SK-N-SH (cell line): ENCODE measurements around the gene CXCR5. TPM values are rescaled to one million over a fixed set of nuclear protein-coding genes. Genes with fewer than 3 reads are reported as not detected.

ENCODE experiments used
- CTCF ChIA-PET: fragments of 300-600, 350-600 bp; formaldehyde crosslinking; extraction: SDS; loops from one replicate; lab custom pipeline; 2021; lab: Yijun Ruan, JAX
- POLR2A ChIA-PET: fragments of 350-600 bp; sonication (Branson Sonifier 250); formaldehyde crosslinking; extraction: SDS; loops from one replicate; lab custom pipeline; 2020; ENCODE audit warnings: antibody characterized with exemption, inconsistent platforms; lab: Yijun Ruan, JAX
- DNase-seq: peaks from one replicate; pipeline ENCODE4 v3.0.0; 2012
- H2AFZ ChIP-seq: fragments of 200-600 bp; sonication (generic); 2 replicates; pipeline ENCODE4 v1.8.1; 2016; ENCODE audit warnings: antibody characterized with exemption, mild to moderate bottlenecking, low read depth
- H3F3A ChIP-seq: fragments of 200-600 bp; sonication (generic); replicated peaks from 2 replicates; pipeline ENCODE3; 2016; ENCODE audit warnings: antibody characterized with exemption, mild to moderate bottlenecking; ENCODE audit not compliant: insufficient read depth
- H3K27ac ChIP-seq, 2 experiments: fragments of 200-500 bp in 1 of 2; fragments of 200-600 bp in 1 of 2; sonication (Bioruptor generic) in 1 of 2; sonication (generic), shearing (Covaris generic) in 1 of 2; 2 replicates each; pipeline versions ENCODE4 v1.5.1 to v1.6.1; 2014 to 2016; ENCODE audit warnings: low read depth in 2 of 2, inconsistent platforms in 1 of 2, low read length in 1 of 2, mild to moderate bottlenecking in 1 of 2, mixed read lengths in 1 of 2
- H3K27me3 ChIP-seq: fragments of 200-600 bp; sonication (generic), shearing (Covaris generic); 2 replicates; pipeline ENCODE4 v1.6.1; 2016; ENCODE audit warnings: mixed run types; ENCODE audit not compliant: insufficient read depth
- H3K36me3 ChIP-seq, 2 experiments: fragments of 200-500 bp in 1 of 2; fragments of 200-600 bp in 1 of 2; sonication (Bioruptor generic) in 1 of 2; sonication (generic) in 1 of 2; replicated peaks in 1 of 2; 2 replicates each; pipeline versions ENCODE3 to v1.5.1; 2014 to 2016; ENCODE audit warnings: low read length in 1 of 2, mild to moderate bottlenecking in 1 of 2; ENCODE audit not compliant: insufficient read depth in 2 of 2, control insufficient read depth in 1 of 2
- H3K4me1 ChIP-seq, 2 experiments: fragments of 200-500 bp in 1 of 2; fragments of 200-600 bp in 1 of 2; sonication (Bioruptor generic) in 1 of 2; sonication (generic), shearing (Covaris generic) in 1 of 2; 2 replicates each; pipeline versions ENCODE4 v1.5.1 to v1.6.1; 2014 to 2016; ENCODE audit warnings: low read depth in 1 of 2, low read length in 1 of 2, mixed run types in 1 of 2; ENCODE audit not compliant: insufficient read depth in 2 of 2, control insufficient read depth in 1 of 2
- H3K4me2 ChIP-seq: fragments of 200-600 bp; sonication (generic), shearing (Covaris generic); 2 replicates; pipeline ENCODE4 v1.6.1; 2017; ENCODE audit warnings: mixed run types
- H3K4me3 ChIP-seq, 2 experiments: fragments of 200-500 bp in 1 of 2; fragments of 200-600 bp in 1 of 2; sonication (Bioruptor generic) in 1 of 2; sonication (generic), shearing (Covaris generic) in 1 of 2; 2 replicates each; pipeline versions ENCODE4 v1.5.1 to v1.8.1; 2014 to 2016; ENCODE audit warnings: low read depth in 2 of 2, inconsistent platforms in 1 of 2, low read length in 1 of 2, mild to moderate bottlenecking in 1 of 2, mixed read lengths in 1 of 2, moderate library complexity in 1 of 2
- H3K79me2 ChIP-seq: fragments of 200-600 bp; sonication (generic); 2 replicates; pipeline ENCODE4 v1.8.1; 2017; ENCODE audit warnings: mild to moderate bottlenecking; ENCODE audit not compliant: insufficient read depth
- H3K9ac ChIP-seq: fragments of 200-600 bp; sonication (generic); 2 replicates; pipeline ENCODE4 v1.6.1; 2017; ENCODE audit warnings: mixed run types
- H3K9me2 ChIP-seq: fragments of 200-600 bp; sonication (generic); 2 replicates; pipeline ENCODE4 v1.6.1; 2017; ENCODE audit warnings: mixed run types
- H3K9me3 ChIP-seq: fragments of 200-600 bp; sonication (generic); 2 replicates; pipeline ENCODE4 v1.6.1; 2017; ENCODE audit warnings: mixed run types, mild to moderate bottlenecking, moderate library complexity
- H4K20me1 ChIP-seq: fragments of 200-600 bp; sonication (generic); 2 replicates; pipeline ENCODE4 v1.6.1; 2017; ENCODE audit warnings: mild to moderate bottlenecking, mixed run types; ENCODE audit not compliant: insufficient read depth
- EP300 ChIP-seq, 2 experiments: IDR thresholded peaks; 2 replicates each; pipeline versions ENCODE4 v1.4.0 to v1.6.1; 2012; ENCODE audit warnings: borderline replicate concordance in 1 of 2, low read depth in 1 of 2, low read length in 1 of 2
- EZH2phosphoT487 ChIP-seq: fragments of 200-600 bp; sonication (generic); IDR thresholded peaks from 2 replicates; pipeline ENCODE4 v1.6.1; 2017; ENCODE audit warnings: low read depth, mixed run types, mild to moderate bottlenecking, antibody characterized with exemption, moderate library complexity, borderline replicate concordance
- FOSL2 ChIP-seq: IDR thresholded peaks from 2 replicates; pipeline ENCODE4 v1.4.0; 2012; ENCODE audit warnings: low read depth, mild to moderate bottlenecking, moderate library complexity, borderline replicate concordance
- GATA2 ChIP-seq: sonication (generic); formaldehyde crosslinking; IDR thresholded peaks from 2 replicates; pipeline ENCODE4 v1.5.0; 2020; ENCODE audit warnings: mild to moderate bottlenecking, missing genetic modification reagents
- JUND ChIP-seq: IDR thresholded peaks from 2 replicates; pipeline ENCODE4 v1.4.0; 2012
- NFIC ChIP-seq: IDR thresholded peaks from 2 replicates; pipeline ENCODE4 v1.4.0; 2012; ENCODE audit warnings: borderline replicate concordance
- POLR2AphosphoS5 ChIP-seq: IDR thresholded peaks from 2 replicates; pipeline ENCODE4 v1.6.1; 2012; ENCODE audit warnings: low read depth, low read length
- TAF1 ChIP-seq: IDR thresholded peaks from 2 replicates; pipeline ENCODE4 v1.6.1; 2012; ENCODE audit warnings: low read depth, mild to moderate bottlenecking, low read length, moderate library complexity, borderline replicate concordance
- TCF12 ChIP-seq: IDR thresholded peaks from 2 replicates; pipeline ENCODE4 v1.4.0; 2012
- TEAD4 ChIP-seq: IDR thresholded peaks from 2 replicates; pipeline ENCODE4 v1.4.0; 2012; ENCODE audit warnings: mild to moderate bottlenecking, borderline replicate concordance; ENCODE audit not compliant: insufficient read depth
- USF1 ChIP-seq: IDR thresholded peaks from 2 replicates; pipeline ENCODE4 v1.4.0; 2012; ENCODE audit warnings: low read depth, borderline replicate concordance
- YY1 ChIP-seq: IDR thresholded peaks from 2 replicates; pipeline ENCODE4 v1.4.0; 2012; ENCODE audit warnings: low read depth, mild to moderate bottlenecking
- ZBTB33 ChIP-seq: IDR thresholded peaks from 2 replicates; pipeline ENCODE4 v1.4.0; 2012; ENCODE audit warnings: low read depth, borderline replicate concordance
- WGBS: methylation state at CpG from one replicate; pipeline ENCODE4 v1.1.6; 2017; ENCODE audit warnings: low lambda C conversion rate; 5-methylcytosine and 5-hydroxymethylcytosine counted together
- polyA plus RNA-seq, 3 experiments: library from polyadenylated mRNA; depleted of rRNA; stranded (reverse); fragments of >200 nt; gene quantifications; 2 replicates each; pipeline ENCODE4 v1.2.3, GENCODE V29; 2012
- TF ChIP-seq, protein P1 (sequence below): IDR thresholded peaks from 2 replicates; pipeline ENCODE4 v1.4.0; 2012; ENCODE audit warnings: low read depth

CXCR5 gene
- polyA plus RNA-seq, 1 of the 3 experiments (the other 2 are of a cell fraction): 0.02 TPM

- CTCF ChIA-PET: interaction anchor here (0.8 to 13.4 kb wide), 6 partner anchors 8 to 249 kb away, joined by 3 to 186 read pairs (median 4); partner anchors contain the start of gene UPK2
- POLR2A ChIA-PET: no interaction called here
- Histone ChIP-seq H3K27me3 (no peaks in the 10 kb centered on the region), H4K20me1 (no peaks in the 10 kb centered on the region)
- TF ChIP-seq TAF1: no peak
- TF ChIP-seq EZH2phosphoT487: no peak
- TF ChIP-seq TCF12: peak; percentile 25; the same call in 1 of the 2 replicates
- peak; percentile 25; the same call in 1 of the 2 replicates for TF ChIP-seq JUND
- no peak for TF ChIP-seq POLR2AphosphoS5
- TF ChIP-seq NFIC: peak; percentile 48
- TF ChIP-seq FOSL2: peak; percentile 67
- TF ChIP-seq, all 33 proteins: peak for 4
- H3K36me3 ChIP-seq: no peaks in the 10 kb centered on the region
- H3K27ac ChIP-seq: no peak overlapping the region
- peaks cover 10% of the 10 kb centered on the region for H3F3A ChIP-seq
- H3K4me2 ChIP-seq: peak overlapping the region; percentile 30
- H3K4me3 ChIP-seq: no peak overlapping the region
- WGBS: 63% methylated on average over 10 of the region's 11 CpGs
- no peaks in the 10 kb centered on the region for H3K9me3 ChIP-seq
- peaks cover 4 to 6% of the 10 kb centered on the region in 2 experiments; a peak in 2 of 4 replicates for H3K4me1 ChIP-seq
- no peak for DNase-seq
- no peaks in the 10 kb centered on the region for H3K79me2 ChIP-seq
- H3K9ac ChIP-seq: no peak overlapping the region
- H2AFZ ChIP-seq: no peak overlapping the region
- no peaks in the 10 kb centered on the region for H3K9me2 ChIP-seq
These were observed 55.1 kb downstream of the CXCR5 start for GRCh38 chr11:118938491-118939403.

GRCh38 chr11:118939404-118939915 is 55.8 kb downstream of the CXCR5 start:
- H3K79me2 ChIP-seq: no peaks in the 10 kb centered on the region
- H3K36me3 ChIP-seq: no peaks in the 10 kb centered on the region
- no peak for TF ChIP-seq USF1
- no peak for TF ChIP-seq YY1
- no peak for TF ChIP-seq TAF1
- TF ChIP-seq EP300 (IDR thresholded peaks at IDR 0.05; ENCODE audit: borderline replicate concordance in 1 of 2, low read depth in 1 of 2, low read length in 1 of 2): no peak
- no peak for TF ChIP-seq GATA2 (CRISPR knock-in tag)
- no peak for TF ChIP-seq ZBTB33
- TF ChIP-seq, protein P1, sequence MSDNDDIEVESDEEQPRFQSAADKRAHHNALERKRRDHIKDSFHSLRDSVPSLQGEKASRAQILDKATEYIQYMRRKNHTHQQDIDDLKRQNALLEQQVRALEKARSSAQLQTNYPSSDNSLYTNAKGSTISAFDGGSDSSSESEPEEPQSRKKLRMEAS: no peak
- TF ChIP-seq TEAD4: no peak
- TF ChIP-seq JUND: no peak
- peaks cover 4 to 6% of the 10 kb centered on the region in 2 experiments; a peak in 2 of 4 replicates for H3K4me1 ChIP-seq
- H3F3A ChIP-seq: peaks cover 10% of the 10 kb centered on the region
- H4K20me1 ChIP-seq: no peaks in the 10 kb centered on the region
- ChIA-PET POLR2A (no interaction called here), CTCF (interaction anchor here (0.8 to 2.9 kb wide), 5 partner anchors 9 to 250 kb away, joined by 3 to 28 read pairs (median 4); no protein-coding TSS in a partner anchor)
- H2AFZ ChIP-seq: no peak overlapping the region
- DNase-seq: no peak
- no peaks in the 10 kb centered on the region for H3K27me3 ChIP-seq
- H3K4me3 ChIP-seq: no peak overlapping the region
- H3K9ac ChIP-seq: no peak overlapping the region
- no peaks in the 10 kb centered on the region for H3K9me3 ChIP-seq
- no peak overlapping the region for H3K4me2 ChIP-seq
- WGBS: 83% methylated on average over 6 of the region's 8 CpGs
- H3K27ac ChIP-seq: no peak overlapping the region
- no peaks in the 10 kb centered on the region for H3K9me2 ChIP-seq
